CD14-positive monocyte (primary cell): ENCODE results near the gene SLC22A14. TPM values are rescaled to one million over a fixed set of nuclear protein-coding genes. Genes with fewer than 3 reads are reported as not detected.

Experiments used
- DNase-seq, 3 donors: peaks; one replicate each; pipeline ENCODE4 v3.0.0-alpha.2; 2011 to 2022
- H2AFZ ChIP-seq: 2 replicates; pipeline ENCODE4 v1.6.0; 2012; ENCODE audit warnings: mild to moderate bottlenecking, low read depth, low read length, inconsistent platforms; ENCODE audit not compliant: insufficient read depth, poor library complexity, severe bottlenecking
- H3K27ac ChIP-seq, 2 donors: 1 replicate in 1 of 2; 2 replicates in 1 of 2; pipeline ENCODE4 v1.5.1; 2012 to 2013; ENCODE audit warnings: low read length in 2 of 2, control low read depth in 1 of 2, inconsistent platforms in 1 of 2, low read depth in 1 of 2, mild to moderate bottlenecking in 1 of 2
- H3K27me3 ChIP-seq, 2 donors: one replicate each; pipeline versions ENCODE4 v1.6.0 to v1.6.1; 2011 to 2013; ENCODE audit warnings: low read length in 2 of 2; ENCODE audit not compliant: control insufficient read depth in 2 of 2, insufficient read depth in 2 of 2
- H3K36me3 ChIP-seq, 2 donors: replicated peaks in 1 of 2; 1 replicate in 1 of 2; 2 replicates in 1 of 2; pipeline versions ENCODE4 v1.5.1 to v1.6.1; 2012 to 2013; ENCODE audit warnings: low read length in 2 of 2, control low read depth in 1 of 2, inconsistent platforms in 1 of 2, mild to moderate bottlenecking in 1 of 2; ENCODE audit not compliant: insufficient read depth in 2 of 2, control insufficient read depth in 1 of 2
- H3K4me1 ChIP-seq, 2 donors: 1 replicate in 1 of 2; 2 replicates in 1 of 2; pipeline versions ENCODE4 v1.5.1 to v1.6.1; 2012 to 2013; ENCODE audit warnings: low read length in 2 of 2, control low read depth in 1 of 2, inconsistent platforms in 1 of 2, mild to moderate bottlenecking in 1 of 2, moderate library complexity in 1 of 2; ENCODE audit not compliant: insufficient read depth in 2 of 2, control insufficient read depth in 1 of 2
- H3K4me2 ChIP-seq: replicated peaks from 2 replicates; pipeline ENCODE3; 2012; ENCODE audit warnings: low read length, moderate library complexity, mild to moderate bottlenecking; ENCODE audit not compliant: poor library complexity, severe bottlenecking; ENCODE audit errors: extremely low read depth
- H3K4me3 ChIP-seq, 3 experiments: fragments of 200-600 bp in 1 of 3; sonication (generic) in 1 of 3; replicated peaks in 1 of 3; 1 replicate in 2 of 3; 2 replicates in 1 of 3; pipeline ENCODE4 v1.5.1; 2011 to 2013; ENCODE audit warnings: low read length in 3 of 3, mild to moderate bottlenecking in 3 of 3, control low read depth in 2 of 3, low read depth in 2 of 3, inconsistent platforms in 1 of 3, moderate library complexity in 1 of 3
- H3K79me2 ChIP-seq: 2 replicates; pipeline ENCODE4 v1.6.0; 2012; ENCODE audit warnings: mild to moderate bottlenecking, control low read depth, inconsistent platforms, low read length, moderate library complexity; ENCODE audit not compliant: insufficient read depth
- H3K9ac ChIP-seq: 2 replicates; pipeline ENCODE4 v1.6.0; 2017; ENCODE audit warnings: low read length, mild to moderate bottlenecking; ENCODE audit not compliant: insufficient read depth, poor library complexity, severe bottlenecking
- H3K9me3 ChIP-seq, 2 donors: replicated peaks in 1 of 2; 1 replicate in 1 of 2; 2 replicates in 1 of 2; pipeline versions ENCODE4 v1.5.1 to v1.6.1; 2012 to 2013; ENCODE audit warnings: low read length in 2 of 2, control low read depth in 1 of 2; ENCODE audit not compliant: control insufficient read depth in 1 of 2, insufficient read depth in 1 of 2
- H4K20me1 ChIP-seq: 2 replicates; pipeline ENCODE4 v1.6.0; 2012; ENCODE audit warnings: mild to moderate bottlenecking, low read length, control low read depth, moderate library complexity; ENCODE audit not compliant: insufficient read depth
- H3K27ac Mint-ChIP-seq, 7 donors: one replicate each; pipeline ENCODE4 v1.8.0; 2020; ENCODE audit warnings: mild to moderate bottlenecking in 7 of 7, mixed read lengths in 7 of 7, moderate library complexity in 6 of 7, inconsistent platforms in 2 of 7
- H3K27me3 Mint-ChIP-seq, 3 donors: one replicate each; pipeline ENCODE4 v1.8.0; 2021 to 2022; ENCODE audit warnings: low read depth in 3 of 3, mild to moderate bottlenecking in 3 of 3, mixed read lengths in 3 of 3, moderate library complexity in 3 of 3, inconsistent platforms in 1 of 3
- H3K36me3 Mint-ChIP-seq, 2 donors: one replicate each; pipeline ENCODE4 v1.8.0; 2020; ENCODE audit warnings: mixed read lengths in 2 of 2, inconsistent platforms in 1 of 2, mild to moderate bottlenecking in 1 of 2
- H3K4me1 Mint-ChIP-seq: one replicate; pipeline ENCODE4 v1.8.0; 2020; ENCODE audit warnings: mild to moderate bottlenecking, mixed read lengths
- H3K4me3 Mint-ChIP-seq, 2 donors: one replicate each; pipeline ENCODE4 v1.8.0; 2020; ENCODE audit warnings: mild to moderate bottlenecking in 2 of 2, mixed read lengths in 2 of 2, moderate library complexity in 1 of 2
- H3K9me3 Mint-ChIP-seq, 7 donors: one replicate each; pipeline ENCODE4 v1.8.0; 2020 to 2022; ENCODE audit warnings: mixed read lengths in 7 of 7, mild to moderate bottlenecking in 6 of 7, moderate library complexity in 6 of 7, inconsistent platforms in 2 of 7
- CTCF ChIP-seq: fragments of 200-600 bp; IDR thresholded peaks from one replicate; pipeline ENCODE4 v1.8.0; 2022; ENCODE audit warnings: antibody characterized with exemption, mild to moderate bottlenecking
- WGBS: methylation state at CpG from one replicate; pipeline ENCODE4 v1.1.5; 2013; ENCODE audit warnings: missing lambda C conversion rate; ENCODE audit not compliant: insufficient coverage; 5-methylcytosine and 5-hydroxymethylcytosine counted together
- intact Hi-C, 2 donors: fragments of 100-400 bp; cut with micrococcal nuclease; formaldehyde crosslinking; loops; one replicate each; pipeline versions ENCODE4 v1.15.0 to v1.15.1; 2023
- polyA plus RNA-seq, 3 donors: library from polyadenylated mRNA; depleted of rRNA in 1 of 3; unstranded in 2 of 3; stranded (reverse) in 1 of 3; fragments of 300-500 nt in 2 of 3; fragments of >200 nt in 1 of 3; fragmentation: Illumina TruSeq in 2 of 3; gene quantifications; 1 replicate in 2 of 3; 2 replicates in 1 of 3; pipeline ENCODE4 v1.2.3, GENCODE V29; 2012 to 2021

SLC22A14 gene
- polyA plus RNA-seq, 3 donors: 0.45 TPM; not detected in 2

GRCh38 chr3:38253704-38254103 is 28.4 kb upstream of the SLC22A14 start:
- peaks cover 74 to 78% of the 10 kb centered on the region in 2 donors for H3K36me3 Mint-ChIP-seq

DNA sequence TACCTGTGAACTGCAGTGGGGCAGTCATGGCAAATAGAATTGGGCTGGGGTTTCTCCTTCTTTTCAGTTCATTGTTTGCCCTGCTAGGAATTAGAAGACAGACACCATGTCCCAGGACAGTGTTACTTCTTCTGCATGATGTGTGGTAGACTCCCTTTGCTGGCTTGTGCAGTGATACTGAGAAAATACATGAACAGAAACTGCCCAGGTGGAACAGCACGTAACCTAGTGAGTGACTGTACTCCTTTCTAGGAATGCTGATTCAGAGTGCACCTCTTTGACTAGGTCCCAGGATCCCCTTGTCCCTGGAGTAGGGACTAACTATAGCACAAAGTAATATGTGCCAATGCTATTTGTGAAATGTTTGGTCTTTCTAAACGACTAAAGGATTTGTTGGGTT is 27.2 kb upstream of the SLC22A14 start:
- H3K4me2 ChIP-seq: no peak overlapping the region
- no peaks in the 10 kb centered on the region for H3K4me1 ChIP-seq
- no peak overlapping the region for H3K4me3 ChIP-seq
- no peak for TF ChIP-seq CTCF
- H3K36me3 Mint-ChIP-seq: peaks cover 64 to 68% of the 10 kb centered on the region in 2 donors
- no peaks in the 10 kb centered on the region for H3K27me3 Mint-ChIP-seq
- H4K20me1 ChIP-seq: no peaks in the 10 kb centered on the region
- peaks cover 3% of the 10 kb centered on the region for H3K4me1 Mint-ChIP-seq
- peaks cover 53 to 63% of the 10 kb centered on the region in 2 donors for H3K36me3 ChIP-seq
- no peak overlapping the region for H2AFZ ChIP-seq
- H3K27ac ChIP-seq: no peak overlapping the region
- no peaks in the 10 kb centered on the region for H3K79me2 ChIP-seq
- no peak overlapping the region for H3K9ac ChIP-seq
- WGBS: 100% methylated on average over 1 of the region's 2 CpGs
- intact Hi-C loops: no loop called here
- no peaks in the 10 kb centered on the region for H3K27me3 ChIP-seq
- H3K9me3 Mint-ChIP-seq: no peaks in the 10 kb centered on the region
- no peak overlapping the region for H3K4me3 Mint-ChIP-seq
- DNase-seq: no peak
- no peaks in the 10 kb centered on the region for H3K9me3 ChIP-seq
- no peak overlapping the region for H3K27ac Mint-ChIP-seq

More at GRCh38 chr3:38253704-38254103, 28.4 kb upstream of the SLC22A14 start:
- intact Hi-C loops: no loop called here
- Histone ChIP-seq H3K4me3 (no peak overlapping the region), H3K4me2 (no peak overlapping the region), H3K9ac (no peak overlapping the region), H2AFZ (no peak overlapping the region), H3K4me1 (no peaks in the 10 kb centered on the region), H3K27ac (no peak overlapping the region), H3K36me3 (peaks cover 65 to 75% of the 10 kb centered on the region in 2 donors), H3K9me3 (no peaks in the 10 kb centered on the region), H3K27me3 (no peaks in the 10 kb centered on the region), H3K79me2 (no peaks in the 10 kb centered on the region), H4K20me1 (no peaks in the 10 kb centered on the region)
- H3K4me3 Mint-ChIP-seq: no peak overlapping the region
- no peaks in the 10 kb centered on the region for H3K9me3 Mint-ChIP-seq
- no peaks in the 10 kb centered on the region for H3K27me3 Mint-ChIP-seq
- 100% methylated on average over 1 of the region's 4 CpGs for WGBS
- TF ChIP-seq CTCF: no peak
- no peak for DNase-seq
- peaks cover 3% of the 10 kb centered on the region for H3K4me1 Mint-ChIP-seq
- peak overlapping the region in 1 of 7 donors; percentile 76 for H3K27ac Mint-ChIP-seq
